IPS-20b (cell line): ENCODE results near the gene IQSEC2.

Source experiments
- H3K27ac ChIP-seq: one replicate; pipeline ENCODE4 v1.5.1; 2013; ENCODE audit warnings: low read length
- H3K27me3 ChIP-seq: 2 replicates; pipeline ENCODE4 v1.6.1; 2013; ENCODE audit warnings: mild to moderate bottlenecking, low read length, inconsistent platforms; ENCODE audit not compliant: insufficient read depth
- H3K36me3 ChIP-seq: 2 replicates; pipeline ENCODE4 v1.6.1; 2013; ENCODE audit warnings: low read depth, mild to moderate bottlenecking, inconsistent platforms, low read length, moderate library complexity; ENCODE audit not compliant: insufficient read depth
- H3K4me1 ChIP-seq: 2 replicates; pipeline ENCODE4 v1.6.1; 2013; ENCODE audit warnings: mild to moderate bottlenecking, control low read depth, inconsistent platforms, low read length, moderate library complexity; ENCODE audit not compliant: insufficient read depth
- H3K4me3 ChIP-seq: 2 replicates; pipeline ENCODE4 v1.5.1; 2013; ENCODE audit warnings: mild to moderate bottlenecking, low read length, inconsistent platforms
- H3K9ac ChIP-seq: 2 replicates; pipeline ENCODE4 v1.6.1; 2013; ENCODE audit warnings: low read depth, mild to moderate bottlenecking, inconsistent platforms, low read length, moderate library complexity
- H3K9me3 ChIP-seq: 2 replicates; pipeline ENCODE4 v1.6.1; 2013; ENCODE audit warnings: mild to moderate bottlenecking, low read depth, low read length, inconsistent platforms; ENCODE audit not compliant: insufficient read depth

IQSEC2 gene

GRCh38 chrX:53262189-53262917 is 19.0 kb downstream of the IQSEC2 start:
- no peak overlapping the region for H3K9ac ChIP-seq
- H3K4me1 ChIP-seq, result no peaks in the 10 kb centered on the region; the same call in 1 of the 2 replicates
- no peaks in the 10 kb centered on the region for H3K36me3 ChIP-seq
- H3K4me3 ChIP-seq, result no peak overlapping the region
- H3K27me3 ChIP-seq, result no peaks in the 10 kb centered on the region
- H3K27ac ChIP-seq, result no peak overlapping the region
- no peaks in the 10 kb centered on the region for H3K9me3 ChIP-seq

- Histone ChIP-seq H3K9me3 (no peaks in the 10 kb centered on the region), H3K4me3 (no peak overlapping the region), H3K4me1 (no peaks in the 10 kb centered on the region; the same call in 1 of the 2 replicates), H3K27ac (no peak overlapping the region), H3K36me3 (no peaks in the 10 kb centered on the region), H3K9ac (no peak overlapping the region), H3K27me3 (no peaks in the 10 kb centered on the region)
Measured at GRCh38 chrX:53261355-53261972, 19.9 kb downstream of the IQSEC2 start.

- H3K9ac ChIP-seq, result no peak overlapping the region
- H3K36me3 ChIP-seq, result no peaks in the 10 kb centered on the region
- no peaks in the 10 kb centered on the region; the same call in 1 of the 2 replicates for H3K4me1 ChIP-seq
- no peaks in the 10 kb centered on the region for H3K27me3 ChIP-seq
- H3K4me3 ChIP-seq, result no peak overlapping the region
- H3K9me3 ChIP-seq, result no peaks in the 10 kb centered on the region
- H3K27ac ChIP-seq, result no peak overlapping the region
Measured at GRCh38 chrX:53260836-53261235, 20.5 kb downstream of the IQSEC2 start.

- no peak overlapping the region for H3K4me3 ChIP-seq
- no peak overlapping the region for H3K9ac ChIP-seq
- H3K36me3 ChIP-seq, result peaks cover 10% of the 10 kb centered on the region; the same call in 1 of the 2 replicates
- no peaks in the 10 kb centered on the region for H3K27me3 ChIP-seq
- no peaks in the 10 kb centered on the region for H3K4me1 ChIP-seq
- no peaks in the 10 kb centered on the region for H3K9me3 ChIP-seq
- no peak overlapping the region for H3K27ac ChIP-seq
Measured at GRCh38 chrX:53257670-53258423, 23.5 kb downstream of the IQSEC2 start.

DNA sequence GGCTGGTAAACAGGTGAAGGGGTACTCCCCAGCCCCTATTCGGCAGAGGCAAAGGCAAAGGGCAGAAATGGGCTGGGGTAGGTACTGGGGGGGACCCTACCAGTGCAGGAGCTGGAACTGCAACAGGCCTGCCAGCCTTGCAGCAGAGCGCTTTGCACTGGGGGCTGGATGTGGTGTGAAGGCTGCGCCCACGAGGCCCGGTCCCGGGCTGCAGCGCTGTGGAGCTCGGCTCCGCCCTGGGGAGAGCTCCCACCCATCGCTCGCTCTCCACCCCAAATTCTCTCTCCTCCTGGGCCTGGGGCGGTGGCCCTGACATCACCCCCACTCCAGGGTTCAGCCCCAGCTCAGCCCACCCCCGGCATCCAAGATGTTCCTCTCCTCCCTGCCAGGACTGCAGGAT is 24.2 kb downstream of the IQSEC2 start:
- Histone ChIP-seq H3K9ac (no peak overlapping the region), H3K4me1 (no peaks in the 10 kb centered on the region), H3K27ac (no peak overlapping the region), H3K9me3 (no peaks in the 10 kb centered on the region), H3K27me3 (no peaks in the 10 kb centered on the region), H3K4me3 (no peak overlapping the region), H3K36me3 (peaks cover 10% of the 10 kb centered on the region; the same call in 1 of the 2 replicates)

DNA sequence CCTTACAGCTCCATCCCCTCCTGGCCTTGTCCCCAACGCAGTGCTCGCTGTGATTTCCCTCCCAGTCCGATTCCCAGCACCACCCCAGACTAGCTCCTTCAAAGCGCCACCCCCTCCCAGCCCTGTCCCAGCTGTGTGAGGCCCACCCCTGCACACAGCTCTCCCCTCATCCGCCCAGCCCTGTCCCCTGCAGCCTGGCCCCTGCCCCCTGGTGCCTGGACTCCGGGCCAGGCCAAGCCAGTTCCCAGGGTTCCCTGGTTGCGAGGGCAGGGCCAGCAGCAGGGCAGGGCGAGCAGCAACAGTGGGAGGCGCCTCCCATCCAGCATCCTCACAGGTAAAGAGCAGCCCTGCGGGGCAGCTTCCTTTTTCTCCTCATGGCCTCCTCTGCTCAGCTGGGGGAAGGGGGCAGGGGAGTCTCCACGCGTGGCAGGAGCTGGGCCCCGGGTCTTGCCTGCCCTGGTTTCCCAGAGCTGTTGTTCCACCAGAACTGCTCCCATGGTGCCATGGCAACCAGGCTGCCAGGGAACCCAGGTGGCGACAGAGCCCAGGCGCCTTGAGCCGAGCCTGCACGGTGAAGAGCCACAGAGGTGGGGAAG is 24.8 kb downstream of the IQSEC2 start:
- no peaks in the 10 kb centered on the region for H3K9me3 ChIP-seq
- no peaks in the 10 kb centered on the region for H3K4me1 ChIP-seq
- H3K27me3 ChIP-seq, result no peaks in the 10 kb centered on the region
- no peak overlapping the region for H3K4me3 ChIP-seq
- H3K36me3 ChIP-seq, result peaks cover 10% of the 10 kb centered on the region; the same call in 1 of the 2 replicates
- no peak overlapping the region for H3K9ac ChIP-seq
- no peak overlapping the region for H3K27ac ChIP-seq

- Histone ChIP-seq H3K9me3 (no peaks in the 10 kb centered on the region), H3K27me3 (no peaks in the 10 kb centered on the region), H3K9ac (no peak overlapping the region), H3K4me1 (no peaks in the 10 kb centered on the region), H3K36me3 (peaks cover 10% of the 10 kb centered on the region; the same call in 1 of the 2 replicates), H3K4me3 (no peak overlapping the region), H3K27ac (no peak overlapping the region)
Measured at GRCh38 chrX:53255738-53256191, 25.6 kb downstream of the IQSEC2 start.

DNA sequence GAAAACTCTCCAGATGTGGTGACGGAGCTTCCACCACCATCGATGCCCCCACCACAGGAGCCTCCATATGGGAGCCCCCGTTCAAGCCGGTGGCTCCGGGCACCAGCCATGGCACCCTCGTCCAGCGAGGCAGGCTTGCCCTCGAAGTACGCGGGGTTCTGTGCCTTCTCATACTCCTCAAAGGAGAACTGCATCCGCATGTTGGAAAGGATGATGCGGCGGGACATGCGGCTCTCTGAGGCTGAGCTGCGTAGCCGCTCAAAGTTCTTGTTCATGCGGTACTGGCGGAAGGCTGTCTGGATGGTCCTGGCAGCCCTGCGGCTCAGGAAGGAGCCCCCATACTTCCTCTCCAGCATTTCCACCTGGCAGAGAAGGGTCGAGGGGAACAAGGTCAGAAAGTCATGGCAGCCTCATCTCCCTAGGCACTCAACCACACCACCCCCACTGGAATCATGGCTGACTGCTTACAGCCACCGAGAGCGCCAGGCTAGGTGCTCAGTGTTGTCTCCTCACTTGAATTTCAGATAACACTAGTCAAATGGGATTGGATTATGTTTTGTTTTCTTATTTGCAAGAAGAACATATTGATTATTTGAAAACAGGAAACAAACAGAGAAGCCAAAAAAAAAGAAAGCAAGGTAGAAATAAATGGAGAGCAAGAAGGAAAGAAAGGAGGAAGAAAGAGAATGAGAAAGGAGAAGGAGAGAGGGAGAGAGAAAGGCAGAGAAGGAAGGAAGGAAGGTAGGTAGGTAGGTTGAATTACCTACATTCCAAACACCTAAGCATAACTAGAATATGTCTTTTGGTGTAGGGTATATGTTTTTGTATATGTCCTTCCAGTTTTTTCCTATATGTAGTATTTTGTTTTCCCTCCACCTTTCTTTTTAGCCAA is 26.6 kb downstream of the IQSEC2 start:
- H3K36me3 ChIP-seq, result peaks cover 10% of the 10 kb centered on the region; the same call in 1 of the 2 replicates
- H3K9me3 ChIP-seq, result no peaks in the 10 kb centered on the region
- no peak overlapping the region for H3K4me3 ChIP-seq
- H3K27me3 ChIP-seq, result no peaks in the 10 kb centered on the region
- no peak overlapping the region for H3K9ac ChIP-seq
- H3K4me1 ChIP-seq, result no peaks in the 10 kb centered on the region
- no peak overlapping the region for H3K27ac ChIP-seq

DNA sequence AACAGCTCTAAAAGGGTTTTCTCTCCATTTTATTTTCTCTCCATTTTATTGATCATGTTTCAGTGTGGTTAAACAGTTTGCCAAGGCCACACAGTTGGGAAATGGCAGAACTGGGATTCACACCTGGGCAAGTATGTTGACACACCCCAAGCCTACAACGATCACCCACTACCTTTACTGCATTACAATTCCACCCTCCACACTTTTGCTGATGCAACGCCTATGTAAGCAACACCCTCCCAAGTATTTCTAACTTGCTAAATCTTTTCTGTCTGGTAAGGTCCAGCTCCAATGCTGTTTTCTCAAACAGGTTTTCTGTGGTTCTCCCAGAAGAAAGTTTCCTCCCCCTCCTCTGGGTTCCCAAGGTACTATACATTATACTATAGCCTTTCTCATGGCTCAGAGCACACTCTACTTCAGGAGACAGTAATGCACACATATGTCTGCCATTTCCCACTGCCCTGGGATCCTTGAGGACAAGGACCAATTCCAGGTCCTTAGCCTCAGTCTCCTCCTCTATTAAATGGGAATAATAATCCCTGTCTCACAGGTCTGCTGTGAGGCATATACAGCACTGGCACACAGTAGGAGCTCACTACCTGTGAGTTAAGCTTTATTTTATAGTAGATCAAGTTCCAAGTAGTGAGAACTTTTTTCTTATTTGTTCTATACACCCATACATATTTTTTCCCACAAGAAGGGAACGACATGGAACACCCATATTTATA is 27.9 kb downstream of the IQSEC2 start:
- Histone ChIP-seq H3K9me3 (no peaks in the 10 kb centered on the region), H3K4me1 (no peaks in the 10 kb centered on the region), H3K27me3 (no peaks in the 10 kb centered on the region), H3K27ac (no peak overlapping the region), H3K9ac (no peak overlapping the region), H3K36me3 (peaks cover 13% of the 10 kb centered on the region; the same call in 1 of the 2 replicates), H3K4me3 (no peak overlapping the region)

GRCh38 chrX:53251307-53251706 is 30.1 kb downstream of the IQSEC2 start:
- no peaks in the 10 kb centered on the region for H3K27me3 ChIP-seq
- no peak overlapping the region for H3K4me3 ChIP-seq

More at GRCh38 chrX:53251307-53251706, 30.1 kb downstream of the IQSEC2 start:
- Histone ChIP-seq H3K9ac (no peak overlapping the region), H3K9me3 (no peaks in the 10 kb centered on the region), H3K27ac (no peak overlapping the region), H3K36me3 (peaks cover 28% of the 10 kb centered on the region; the same call in 1 of the 2 replicates), H3K4me1 (no peaks in the 10 kb centered on the region)
